GM21786 (cell line): ENCODE data around the gene AASDHPPT.
"Not testable (repeated sequence)": the region's sequence is repeated elsewhere in the genome, so short reads cannot be mapped to it uniquely, and the experiment has no call there.

Experiments used
- ATAC-seq: cut with Tn5 transposase; IDR thresholded peaks from one replicate; pipeline ENCODE4 v1.9.1; 2021; ENCODE audit not compliant: unreplicated experiment

AASDHPPT gene, protein sequence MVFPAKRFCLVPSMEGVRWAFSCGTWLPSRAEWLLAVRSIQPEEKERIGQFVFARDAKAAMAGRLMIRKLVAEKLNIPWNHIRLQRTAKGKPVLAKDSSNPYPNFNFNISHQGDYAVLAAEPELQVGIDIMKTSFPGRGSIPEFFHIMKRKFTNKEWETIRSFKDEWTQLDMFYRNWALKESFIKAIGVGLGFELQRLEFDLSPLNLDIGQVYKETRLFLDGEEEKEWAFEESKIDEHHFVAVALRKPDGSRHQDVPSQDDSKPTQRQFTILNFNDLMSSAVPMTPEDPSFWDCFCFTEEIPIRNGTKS

DNA sequence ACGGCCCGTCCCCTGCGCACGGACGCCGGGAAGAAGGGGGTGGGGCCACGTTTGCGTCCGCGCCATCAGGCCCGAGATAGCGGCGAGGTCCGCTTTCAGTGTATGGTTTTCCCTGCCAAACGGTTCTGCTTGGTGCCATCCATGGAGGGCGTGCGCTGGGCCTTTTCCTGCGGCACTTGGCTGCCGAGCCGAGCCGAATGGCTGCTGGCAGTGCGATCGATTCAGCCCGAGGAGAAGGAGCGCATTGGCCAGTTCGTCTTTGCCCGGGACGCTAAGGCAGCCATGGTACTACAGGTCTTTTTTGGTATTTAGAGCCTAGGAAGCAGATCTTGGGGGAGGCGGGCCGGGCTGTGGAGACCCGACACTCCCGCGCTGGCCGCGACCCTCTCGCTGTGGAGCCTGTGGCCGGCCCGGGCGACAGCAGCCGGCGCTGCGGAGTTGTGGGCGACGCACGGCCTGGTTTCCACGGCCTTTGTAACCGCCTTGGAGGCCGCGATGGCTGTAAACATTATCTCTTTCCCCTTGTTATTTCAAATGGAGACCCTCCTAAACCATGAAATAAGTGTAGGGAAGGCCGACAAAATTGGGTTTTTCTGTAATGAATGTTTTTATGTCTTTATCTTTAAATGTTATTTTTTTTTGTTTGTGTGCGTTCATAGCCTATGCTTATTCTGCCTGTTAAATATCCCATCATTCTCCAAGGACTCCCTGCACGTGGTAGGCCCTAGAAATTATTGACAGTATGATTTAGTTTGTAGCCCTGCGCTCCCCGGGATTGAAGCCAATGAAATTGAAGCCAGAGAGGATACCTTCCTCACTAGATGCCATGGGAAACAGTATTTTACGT lies at the start of gene AASDHPPT:
TSS of gene AASDHPPT (plus strand) at position 54 of the 847 bp plus-strand sequence. CDS start at position 103, 49 bp downstream.
- peak; percentile 13 for ATAC-seq

DNA sequence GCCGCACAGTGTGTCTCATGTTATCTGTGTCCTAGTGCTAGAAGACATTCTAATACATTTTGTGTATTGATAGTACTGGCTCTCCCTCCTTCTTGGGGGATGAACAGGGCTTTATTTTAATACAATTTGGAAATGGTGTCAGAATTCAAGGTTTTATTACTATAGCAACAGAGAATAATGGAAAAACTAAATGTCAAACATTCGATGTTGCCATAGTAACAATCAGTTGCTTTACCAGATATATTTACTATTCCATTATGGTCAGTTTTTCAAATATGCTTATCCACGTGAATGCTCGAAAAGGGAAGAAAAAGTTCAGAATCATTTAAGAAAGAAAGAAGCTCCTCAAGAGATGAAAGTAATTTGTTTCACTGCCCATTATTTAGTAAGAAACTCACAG lies 46.9 kb upstream of the AASDHPPT start:
- no peak for ATAC-seq

DNA sequence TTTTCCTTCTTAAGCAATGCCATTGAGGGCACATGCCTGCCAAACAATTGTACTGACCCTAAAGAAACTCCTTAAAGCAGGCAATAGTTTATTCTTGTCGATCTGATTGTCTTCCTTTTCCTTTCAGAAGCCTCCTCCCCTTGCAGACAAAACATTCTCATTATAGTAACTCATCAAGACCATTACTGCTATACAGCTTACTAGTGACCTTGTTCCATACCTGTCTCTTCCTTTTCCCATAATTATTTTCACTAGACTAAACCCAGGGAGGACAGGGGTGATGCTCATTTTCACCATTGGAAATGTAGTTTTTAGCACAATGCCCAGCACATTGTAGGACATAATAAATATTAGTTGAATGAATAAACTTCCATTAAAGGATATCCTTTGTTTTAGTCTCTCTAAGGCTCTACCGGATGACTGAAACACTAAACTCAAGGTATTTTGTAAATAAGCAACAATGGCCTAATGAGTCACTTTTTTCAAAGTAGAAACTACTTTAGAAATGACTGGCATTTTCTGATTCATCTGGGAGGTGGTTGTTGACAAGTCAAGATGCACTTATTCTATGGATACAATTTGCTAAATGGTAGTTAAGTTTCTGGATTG lies 46.2 kb upstream of the AASDHPPT start:
- ATAC-seq = no peak

DNA sequence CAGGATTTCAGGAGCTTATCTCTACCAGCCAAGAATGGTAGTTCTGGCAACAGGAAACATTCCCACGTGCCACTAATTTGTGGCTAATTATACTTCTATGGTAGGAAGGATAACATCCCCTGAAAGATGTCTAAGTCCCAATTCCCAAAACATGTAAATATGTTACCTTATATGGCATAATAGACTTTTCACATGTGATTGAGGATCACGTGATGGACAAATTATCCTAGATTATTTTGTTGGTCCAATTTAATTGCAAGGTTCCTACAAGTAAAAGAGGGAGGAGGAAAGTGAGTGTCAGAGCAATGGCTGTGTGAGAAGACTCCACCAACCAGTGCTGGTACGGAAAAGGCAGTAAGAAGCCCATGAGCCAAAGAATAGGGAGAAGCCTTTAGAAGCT lies 45.5 kb upstream of the AASDHPPT start:
- ATAC-seq = no peak

DNA sequence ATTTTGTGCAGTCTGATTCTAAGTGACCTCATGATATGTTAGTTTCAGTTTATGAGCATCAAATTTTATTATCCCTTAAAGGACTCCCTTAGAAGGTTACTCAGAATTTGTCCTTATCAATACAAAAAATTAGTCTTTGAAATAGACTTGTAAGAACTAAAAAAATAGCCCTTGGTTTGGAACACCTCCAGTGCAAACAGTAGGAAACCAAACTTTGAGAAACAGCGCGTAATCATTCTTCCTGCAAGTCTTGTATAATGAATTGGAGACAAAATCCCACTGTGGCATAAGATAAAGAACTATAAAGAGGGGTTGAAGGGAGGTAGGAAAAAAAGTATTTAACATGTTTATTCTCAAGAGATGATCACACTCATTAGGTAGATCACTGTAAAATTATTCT lies 44.6 kb upstream of the AASDHPPT start:
- no peak for ATAC-seq

DNA sequence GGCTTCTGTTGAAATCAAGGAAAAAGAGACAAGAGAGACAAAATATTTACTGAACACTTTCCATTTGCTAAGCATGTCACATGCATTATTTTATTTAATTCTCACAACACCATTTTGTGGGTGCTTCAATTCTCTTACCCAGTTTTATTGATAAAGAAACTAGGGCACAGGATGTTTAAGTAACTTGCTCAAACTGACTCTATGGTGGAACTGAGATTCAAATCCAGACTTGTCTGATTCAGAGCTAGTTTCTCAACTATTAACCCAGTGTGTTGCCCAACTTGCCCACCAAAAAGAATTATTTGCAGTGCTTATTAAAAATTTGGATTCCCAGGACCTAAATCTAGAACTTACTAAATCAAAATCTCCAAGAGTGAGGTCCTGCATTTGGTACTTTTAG lies 33.9 kb upstream of the AASDHPPT start:
- no peak for ATAC-seq

DNA sequence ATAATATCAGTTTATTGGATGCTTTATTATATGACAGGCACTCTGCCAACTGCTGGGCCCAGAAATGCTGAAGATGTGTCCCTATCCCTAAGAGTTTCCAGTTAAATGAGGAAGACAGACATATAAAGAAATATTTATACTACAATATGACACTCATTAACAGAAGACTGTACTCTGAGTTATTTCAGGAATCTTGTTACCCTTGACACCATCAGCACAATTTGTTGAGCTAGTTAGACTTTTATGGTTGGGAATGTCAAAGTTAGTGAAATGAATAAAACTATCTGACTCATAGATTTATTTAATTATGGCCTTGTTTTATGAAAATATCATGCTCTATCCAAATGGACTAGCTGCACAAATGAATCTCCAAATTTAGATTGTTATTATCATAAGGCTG lies 29.8 kb upstream of the AASDHPPT start:
- ATAC-seq = no peak

DNA sequence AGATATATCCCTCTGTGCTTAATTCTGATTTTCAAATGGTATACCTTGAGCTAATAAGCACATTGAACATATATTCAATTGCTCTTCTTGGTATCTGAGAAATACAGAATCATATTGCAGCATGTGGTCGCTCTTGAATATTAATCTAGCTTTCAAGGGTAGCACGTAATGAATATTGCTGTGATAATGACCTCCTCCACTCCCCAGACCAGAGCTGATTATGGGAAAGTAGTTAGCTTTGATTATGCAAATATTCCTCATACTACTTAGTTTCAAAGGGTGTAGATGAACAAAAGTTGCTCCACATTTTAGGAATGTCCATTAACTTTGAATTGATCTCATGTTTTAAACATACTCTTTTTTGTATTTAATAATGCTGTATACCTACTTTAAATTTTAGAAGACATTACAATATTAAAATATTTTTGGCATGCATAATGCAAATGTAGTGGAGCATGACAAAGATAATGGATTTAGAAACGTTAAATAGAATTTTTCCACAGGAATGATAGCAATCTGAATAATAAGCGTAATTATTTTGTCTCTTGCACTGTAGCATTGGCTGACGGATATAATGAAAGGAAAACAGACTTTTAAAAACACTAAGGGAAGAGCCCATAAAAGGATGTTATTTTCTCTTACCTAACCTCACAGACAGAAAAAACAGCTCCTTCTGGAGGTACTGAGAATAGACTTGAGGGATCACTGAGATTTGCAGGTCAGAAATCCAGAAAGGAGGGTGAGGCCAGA lies 27.6 kb upstream of the AASDHPPT start:
- ATAC-seq = no peak

DNA sequence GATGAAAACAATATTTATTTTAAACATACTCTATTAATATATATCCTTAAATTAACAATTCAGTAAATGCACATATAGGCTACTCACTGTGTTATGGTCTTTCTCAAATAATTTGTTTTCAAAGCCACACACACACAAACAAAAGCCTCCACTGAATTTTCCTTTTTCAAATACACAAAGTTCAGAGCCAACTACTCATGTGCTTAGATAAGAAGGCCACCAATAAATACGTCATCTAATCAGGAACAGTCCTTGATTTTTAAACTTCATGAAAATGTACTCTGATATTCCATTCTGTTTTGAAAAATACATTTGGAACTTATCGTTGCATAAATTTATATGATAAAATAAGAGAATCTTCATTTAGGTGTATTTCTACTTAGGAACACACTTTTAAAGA lies 26.4 kb upstream of the AASDHPPT start:
- ATAC-seq = no peak

DNA sequence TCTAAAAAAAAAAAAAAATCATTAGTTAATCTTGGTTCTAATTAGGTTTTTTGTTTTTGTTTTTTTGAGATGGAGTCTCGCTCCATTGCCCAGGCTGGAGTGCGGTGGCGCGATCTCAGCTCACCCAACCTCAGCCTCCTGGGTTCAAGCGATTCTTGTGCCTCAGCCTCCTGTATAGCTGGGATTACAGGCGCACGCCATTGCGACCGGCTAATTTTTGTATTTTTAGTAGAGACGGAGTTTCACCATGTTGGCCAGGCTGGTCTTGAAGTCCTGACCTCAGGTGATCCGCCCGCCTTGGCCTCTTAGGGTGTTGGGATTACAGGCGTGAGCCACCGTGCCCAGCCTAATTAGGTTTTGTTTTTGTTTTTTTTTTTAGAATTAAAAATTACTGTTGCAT lies 19.1 kb upstream of the AASDHPPT start:
- not testable (repeated sequence) for ATAC-seq

DNA sequence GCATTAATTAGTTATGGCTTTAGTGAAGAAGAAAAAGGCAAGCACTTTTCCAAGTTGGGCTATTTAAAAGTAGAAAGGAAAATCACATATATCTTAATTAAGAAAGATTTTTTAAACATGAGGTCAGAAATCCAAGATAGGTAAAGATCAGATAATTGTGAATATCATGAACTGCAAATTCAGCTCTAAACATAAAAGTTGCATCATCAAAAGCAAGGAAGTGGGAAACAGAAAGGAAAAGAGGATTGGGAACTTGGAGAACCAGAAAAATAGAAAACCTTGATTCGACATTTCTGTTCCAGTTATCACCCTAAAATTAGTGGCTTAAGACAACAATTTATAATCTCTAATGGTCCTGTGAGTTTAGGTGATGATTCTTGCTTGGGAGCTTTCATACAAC lies 17.8 kb upstream of the AASDHPPT start:
- ATAC-seq = no peak

DNA sequence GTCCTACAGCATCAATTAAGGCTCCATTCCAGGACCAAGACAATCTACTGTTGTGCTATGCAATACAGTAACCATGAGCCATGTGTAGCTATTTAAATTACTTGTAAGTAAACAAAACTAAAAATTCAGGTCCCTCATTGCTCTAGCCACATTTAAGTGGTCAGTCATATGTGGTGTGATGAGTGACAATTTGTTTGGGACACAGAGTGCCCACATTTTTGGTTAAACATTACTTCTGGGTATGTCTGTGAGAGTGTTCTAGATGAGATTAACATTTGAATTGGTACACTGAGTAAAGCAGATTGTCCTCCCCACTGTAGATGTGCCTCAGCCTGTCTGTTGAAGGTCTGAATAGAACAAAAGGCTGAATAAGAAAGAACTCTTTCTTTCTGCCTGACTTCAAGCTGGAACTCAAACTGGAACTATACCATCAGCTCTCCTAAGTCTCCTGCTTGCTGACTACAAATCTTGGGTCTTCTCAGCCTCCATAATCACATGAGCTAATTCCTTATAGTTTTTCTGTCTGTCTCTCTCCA lies 16.1 kb upstream of the AASDHPPT start:
- no peak for ATAC-seq

DNA sequence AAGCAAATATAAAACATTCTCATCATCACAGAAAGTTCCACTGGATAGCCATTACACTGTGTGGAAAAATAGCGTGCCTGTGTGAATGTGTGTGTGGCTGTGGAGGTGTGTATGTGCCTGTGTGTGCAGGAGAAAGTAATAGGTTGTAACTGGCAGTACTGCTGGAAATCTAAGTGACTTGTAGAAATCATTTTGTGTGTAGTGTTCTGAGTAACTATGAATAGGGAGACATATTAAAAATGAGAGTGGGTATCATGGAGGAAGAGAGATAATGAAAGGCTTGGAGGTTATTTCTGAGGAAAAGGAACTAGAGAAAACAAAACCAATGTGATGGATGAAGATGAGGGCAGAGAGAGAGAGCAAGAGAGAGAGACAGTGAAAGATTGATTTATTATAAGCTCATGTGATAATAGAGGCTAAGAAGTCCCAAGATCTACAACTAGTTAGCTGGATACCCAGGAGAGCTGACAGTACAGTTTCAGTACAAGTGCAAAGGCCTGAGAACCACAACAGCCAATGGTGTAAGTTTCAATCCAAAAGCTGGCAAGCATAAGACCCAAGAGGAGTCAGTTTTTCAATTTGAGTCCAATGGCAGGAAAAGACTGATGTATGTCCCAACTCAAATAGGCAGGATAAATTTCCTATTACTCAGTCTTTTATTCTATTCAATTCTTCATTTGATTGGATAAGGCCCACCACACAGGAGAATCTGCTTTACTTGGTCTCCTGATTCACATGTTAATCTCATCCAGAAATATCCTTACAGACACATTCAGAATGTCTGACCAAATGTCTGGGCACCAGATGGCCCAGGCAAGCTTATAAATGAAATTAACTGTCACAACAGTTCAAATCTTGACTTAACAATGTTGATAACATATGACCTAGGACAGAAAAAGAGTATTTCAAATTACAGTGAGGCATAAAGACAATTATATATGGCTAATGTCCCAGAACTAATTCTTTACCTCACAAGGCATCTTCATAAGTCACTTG lies 15.2 kb upstream of the AASDHPPT start:
- peak; percentile 53 for ATAC-seq

DNA sequence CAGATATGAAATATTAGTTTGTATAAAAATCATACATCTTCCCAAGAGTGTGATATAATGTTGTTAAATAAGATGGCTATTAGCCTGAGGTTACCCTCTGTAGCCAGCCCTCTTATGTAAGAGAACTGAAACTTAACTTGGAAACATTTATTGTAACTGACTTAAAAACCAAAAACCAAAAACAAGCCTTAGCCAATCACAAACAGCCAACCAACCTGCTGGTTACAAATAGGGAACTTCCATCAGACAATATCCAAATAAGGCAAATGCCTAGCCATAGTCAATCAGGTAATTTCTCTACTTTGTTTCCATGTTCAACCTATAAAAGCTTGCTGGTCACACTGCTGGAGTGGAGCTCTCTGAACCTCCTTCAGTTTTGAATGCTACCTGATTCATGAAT lies 14.5 kb upstream of the AASDHPPT start:
- no peak for ATAC-seq

DNA sequence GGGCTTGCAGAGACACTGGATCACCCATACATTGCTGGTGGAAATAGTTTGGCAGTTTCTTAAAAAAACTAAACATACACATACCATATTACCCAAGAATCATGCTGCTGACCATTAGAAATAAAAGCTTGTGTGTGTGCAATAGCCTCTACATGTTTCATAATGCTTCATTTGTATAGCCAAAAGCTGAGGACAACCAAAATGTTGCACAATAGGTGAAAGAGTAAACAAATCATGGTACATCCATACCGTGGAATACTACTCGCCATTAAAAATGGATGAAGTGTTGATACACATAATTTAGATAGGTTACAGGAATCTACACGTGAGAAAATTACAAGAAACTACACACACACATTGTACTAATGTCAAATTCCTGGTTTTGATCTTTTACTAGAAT lies 6.9 kb upstream of the AASDHPPT start:
- ATAC-seq = no peak

DNA sequence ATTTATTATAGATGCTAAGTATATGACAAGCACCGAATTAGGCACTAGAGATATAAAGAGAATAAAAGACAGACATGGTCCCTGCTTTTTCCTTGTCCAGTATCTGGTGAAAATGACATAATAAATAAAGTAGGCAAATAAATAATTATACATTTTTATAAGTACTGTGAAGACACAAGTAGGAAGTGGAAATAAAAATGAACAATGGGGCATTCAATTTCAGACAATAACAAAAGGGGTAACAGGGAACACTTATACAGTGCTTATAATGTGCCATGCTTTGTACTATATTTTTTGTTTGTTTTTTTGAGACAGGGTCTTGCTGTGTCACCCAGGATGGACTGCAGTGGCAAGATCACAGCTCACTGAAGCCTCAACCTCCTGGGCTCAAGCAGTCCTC lies 4.7 kb upstream of the AASDHPPT start:
- no peak for ATAC-seq

DNA sequence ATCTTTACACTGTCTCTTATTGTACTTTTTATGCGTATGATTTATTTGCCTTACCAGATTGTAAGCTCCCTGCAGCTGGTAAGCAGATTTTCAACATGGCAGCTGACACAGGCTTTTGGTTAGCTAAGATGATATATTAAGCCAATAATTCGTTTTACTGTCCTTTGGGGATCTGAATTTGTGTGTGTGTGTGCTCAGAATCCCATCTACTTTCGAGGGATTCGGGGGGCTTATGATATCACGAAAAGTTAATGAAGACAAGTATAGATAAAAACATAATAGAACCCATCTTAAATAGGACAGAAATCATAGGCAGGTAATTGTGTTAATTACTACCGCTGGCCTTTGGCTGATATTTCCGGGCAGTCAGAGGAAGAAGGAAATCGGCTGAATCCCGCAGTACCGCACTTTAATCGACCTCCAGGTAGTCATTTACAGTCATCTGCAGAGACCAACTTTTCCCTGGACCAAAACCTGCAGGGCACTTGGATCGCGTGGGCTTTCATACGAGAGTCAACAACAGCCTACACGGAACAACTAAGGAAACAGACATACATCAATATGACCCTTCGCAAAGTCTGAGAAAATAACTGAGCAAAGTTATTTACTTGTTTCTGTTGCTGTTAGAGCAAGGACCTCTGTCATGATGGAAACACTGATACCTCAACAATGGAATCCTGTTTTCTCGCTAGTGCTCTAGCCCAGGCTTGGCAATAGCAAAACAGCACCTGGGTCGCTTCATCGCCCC lies 1.1 kb upstream of the AASDHPPT start:
- no peak for ATAC-seq

DNA sequence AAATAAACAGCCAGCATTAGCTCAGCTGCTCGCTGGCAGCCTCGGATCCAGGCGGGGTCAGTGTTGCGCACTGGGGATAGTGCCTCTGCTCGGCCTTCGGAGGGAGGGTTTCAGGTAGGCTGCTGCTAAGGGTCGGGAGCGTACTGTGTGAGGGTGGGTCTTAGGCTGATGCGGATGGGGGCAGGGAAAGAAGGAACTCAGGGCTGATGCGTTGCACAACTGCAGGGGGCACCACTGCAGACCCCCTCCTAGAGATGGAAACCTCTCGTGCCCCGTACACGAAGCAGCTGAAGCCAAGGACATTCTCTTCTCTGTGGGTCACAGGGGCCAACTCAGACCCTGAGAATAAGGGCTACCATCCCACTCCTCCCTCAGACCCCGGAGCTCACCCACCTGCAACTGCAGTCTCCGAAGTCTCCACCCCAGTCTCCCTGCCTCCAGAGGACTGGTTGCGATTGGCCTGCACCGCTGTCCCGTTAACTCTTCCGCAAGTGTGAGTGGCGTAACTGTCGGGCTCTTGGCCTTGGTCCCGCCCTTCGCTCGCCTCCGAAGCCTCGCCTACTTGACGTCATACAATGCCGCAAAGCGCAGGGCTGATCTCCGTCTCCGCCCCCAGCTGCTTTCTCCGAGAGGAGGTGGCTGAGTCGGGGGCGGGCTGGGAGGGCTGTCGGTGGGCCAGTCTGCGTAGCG lies 398 bp upstream of the AASDHPPT start, which contains the start of gene KBTBD3:
TSS of gene KBTBD3 (minus strand) at position 429 of the 690 bp plus-strand sequence. CDS start 18,250 bp downstream, outside the sequence.
- peak; percentile 93 for ATAC-seq
